Subcutaneous adipose tissue (tissue), 4 donors: ENCODE measurements around the gene PRPF40A. TPM values are rescaled to one million over a fixed set of nuclear protein-coding genes. Genes with fewer than 3 reads are reported as not detected.

ENCODE experiments used
- CTCF ChIP-seq: fragments of 450-650 bp; IDR thresholded peaks from one replicate; pipeline ENCODE4 v1.5.1; 2016; ENCODE audit warnings: low read depth, mild to moderate bottlenecking, control low read depth, antibody characterized with exemption, moderate library complexity
- total RNA-seq, 4 donors: library from RNA; depleted of rRNA; stranded (reverse); fragments of >200 nt; gene quantifications; one replicate each; pipeline ENCODE4 v1.1.0, GENCODE V29; 2016

PRPF40A gene
- total RNA-seq, 4 donors from 2014 or later, result 66.7 to 84.5 (median 77.5) TPM

DNA sequence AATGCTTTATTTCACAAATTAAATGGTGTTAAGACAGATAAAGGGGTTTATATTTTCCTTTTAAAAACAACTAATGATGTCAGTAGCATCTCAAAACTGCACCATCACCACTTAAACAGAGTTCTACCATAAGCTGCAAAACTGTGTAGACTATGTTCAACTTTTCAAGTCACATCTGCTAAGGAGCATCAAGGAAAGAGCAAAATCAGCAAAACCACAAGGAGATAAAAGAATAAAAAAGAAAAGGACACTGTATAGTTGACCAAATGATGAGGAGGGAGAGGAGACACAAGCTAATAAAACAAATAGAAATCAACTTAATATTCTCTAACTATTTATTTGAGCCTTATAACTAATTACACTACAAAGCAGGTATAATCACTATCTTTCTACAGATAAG, 33.9 kb downstream of the PRPF40A start:
- TF ChIP-seq CTCF, result no peak

- no peak for TF ChIP-seq CTCF
Measured at GRCh38 chr2:152682663-152683062, 34.6 kb downstream of the PRPF40A start.

DNA sequence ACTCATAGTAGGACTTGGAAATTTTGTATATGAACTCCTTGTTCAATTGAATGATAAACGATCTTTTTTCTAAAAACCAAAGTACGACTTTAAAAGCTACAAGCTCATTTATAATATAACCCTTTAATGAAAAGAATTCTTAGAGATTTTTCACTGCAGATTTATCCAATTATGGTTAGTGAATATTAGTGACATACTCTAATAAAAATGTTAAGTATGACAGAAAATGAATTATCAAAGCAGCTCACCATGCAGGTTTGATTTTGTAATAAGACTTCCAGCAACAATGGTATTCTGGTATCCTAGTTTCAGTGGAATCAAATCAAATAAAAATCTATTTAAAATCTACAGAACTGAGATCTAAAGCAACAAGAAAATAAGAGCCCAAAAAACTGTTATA, 38.5 kb downstream of the PRPF40A start:
- no peak for TF ChIP-seq CTCF

- TF ChIP-seq CTCF, result no peak
Measured at GRCh38 chr2:152676461-152676860, 40.8 kb downstream of the PRPF40A start.

DNA sequence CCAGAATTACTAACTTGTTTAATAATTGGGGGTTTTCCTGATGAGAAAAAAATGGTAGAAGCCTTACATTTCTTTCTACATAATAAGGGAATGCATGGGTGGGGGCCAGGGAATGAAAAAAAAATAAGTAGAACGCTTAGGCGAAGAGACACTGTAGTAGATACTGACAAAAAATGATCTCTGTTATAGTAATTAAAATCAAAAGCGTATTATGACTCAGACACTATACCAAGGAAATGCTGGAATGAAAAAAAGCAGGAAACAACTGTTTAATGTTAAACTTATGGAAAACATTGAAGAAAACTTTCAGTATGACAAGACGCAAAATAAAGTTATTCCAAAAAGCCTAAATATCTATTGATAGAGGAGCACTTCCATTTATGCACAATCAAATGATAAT, 42.9 kb downstream of the PRPF40A start:
- no peak for TF ChIP-seq CTCF

DNA sequence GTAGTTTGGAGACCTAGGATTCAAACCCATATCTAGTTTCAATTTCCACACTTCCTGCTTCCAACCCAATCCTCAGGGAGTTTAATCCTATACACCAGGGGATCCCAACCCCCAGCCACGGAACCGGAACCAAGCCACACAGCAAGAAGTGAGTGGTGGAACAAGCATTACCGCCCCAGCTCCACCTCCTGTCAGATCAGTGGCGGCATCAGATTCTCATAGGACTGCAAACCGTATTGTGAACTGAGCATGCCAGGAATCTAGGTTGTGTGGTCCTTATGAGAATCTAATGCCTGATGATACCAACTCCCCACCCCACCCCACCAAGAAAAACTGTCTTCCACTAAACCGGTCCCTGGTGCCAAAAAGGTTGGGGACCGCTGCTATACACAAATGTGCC, 52.5 kb downstream of the PRPF40A start:
- TF ChIP-seq CTCF, result no peak

DNA sequence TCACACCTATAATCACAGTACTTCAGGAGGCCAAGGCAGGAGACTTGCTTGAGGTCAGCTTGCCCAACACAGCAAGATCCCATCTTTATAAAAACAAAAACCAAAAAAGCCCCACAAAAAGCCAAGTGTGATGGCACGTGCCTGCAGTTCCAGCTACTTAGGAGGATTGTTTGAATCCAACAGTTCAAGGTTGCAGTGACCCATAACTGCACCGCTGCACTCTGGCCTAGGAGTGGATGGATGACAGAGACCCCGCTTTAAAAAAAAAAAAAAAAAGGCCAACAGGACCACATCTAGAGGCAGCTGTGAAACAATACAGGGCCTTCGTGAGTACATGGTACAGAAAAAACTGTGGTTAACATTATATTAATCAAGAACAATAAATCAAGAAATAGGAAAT, 56.2 kb downstream of the PRPF40A start:
- TF ChIP-seq CTCF, result no peak

GRCh38 chr2:152658221-152658620, 59.0 kb downstream of the PRPF40A start:
- TF ChIP-seq CTCF, result no peak
